Endothelial cell of umbilical vein (primary cell): ENCODE results near the gene LCE6A. TPM values are rescaled to one million over a fixed set of nuclear protein-coding genes. Genes with fewer than 3 reads are reported as not detected.

Experiments
- BruUV-seq: library from RNA; stranded (reverse); fragments of 400-500 nt; replicated peaks from 2 replicates; lab custom pipeline; 2021; lab: Mats Ljungman, UMichigan
- CTCF ChIA-PET: fragments of 300-600, 350-600 bp; sonication (Branson Sonifier 250); formaldehyde crosslinking; loops from one replicate; lab custom pipeline; 2021; ENCODE audit warnings: antibody characterized with exemption, inconsistent platforms; lab: Charles Lee
- POLR2A ChIA-PET: fragments of 300-600, 350-600 bp; sonication (Branson Sonifier 250); formaldehyde crosslinking; loops from one replicate; lab custom pipeline; 2021; ENCODE audit warnings: antibody characterized with exemption, inconsistent platforms; lab: Charles Lee
- DNase-seq: peaks from one replicate; pipeline ENCODE4 v3.0.0-alpha.2; 2011; ENCODE audit warnings: low read depth, low spot score
- FAIRE-seq: peaks from 2 replicates; lab custom pipeline; 2011; peaks lifted over from hg19 to GRCh38; lab: Jason Lieb, UNC
- H2AFZ ChIP-seq: 2 replicates; pipeline ENCODE4 v1.6.0; 2012; ENCODE audit warnings: low read depth, low read length, control low read depth, inconsistent platforms
- H3K27ac ChIP-seq: 2 replicates; pipeline ENCODE4 v1.5.1; 2011; ENCODE audit warnings: low read depth, mild to moderate bottlenecking, control low read depth, low read length, moderate library complexity; ENCODE audit not compliant: insufficient read depth
- H3K27me3 ChIP-seq, 2 experiments: 2 replicates each; pipeline versions ENCODE4 v1.6.0 to v1.6.1; 2011; ENCODE audit warnings: low read length in 2 of 2, mixed read lengths in 1 of 2; ENCODE audit not compliant: control insufficient read depth in 2 of 2, insufficient read depth in 2 of 2
- H3K36me3 ChIP-seq, 2 experiments: 2 replicates in 1 of 2; 3 replicates in 1 of 2; pipeline ENCODE4 v1.5.1; 2011; ENCODE audit warnings: low read length in 2 of 2, mild to moderate bottlenecking in 1 of 2, moderate library complexity in 1 of 2; ENCODE audit not compliant: control insufficient read depth in 2 of 2, insufficient read depth in 2 of 2; ENCODE audit errors: extremely low read depth in 1 of 2
- H3K4me1 ChIP-seq: 3 replicates; pipeline ENCODE4 v1.5.1; 2011; ENCODE audit warnings: mild to moderate bottlenecking, low read length; ENCODE audit not compliant: control insufficient read depth, insufficient read depth; ENCODE audit errors: extremely low read depth
- H3K4me2 ChIP-seq: 2 replicates; pipeline ENCODE4 v1.6.1; 2011; ENCODE audit warnings: low read length, control low read depth, mixed read lengths; ENCODE audit not compliant: insufficient read depth
- H3K4me3 ChIP-seq, 3 experiments: fragments of 200-600 bp in 1 of 3; sonication (generic), shearing (Covaris generic) in 1 of 3; replicated peaks in 1 of 3; 2 replicates each; pipeline ENCODE4 v1.5.1; 2011 to 2016; ENCODE audit warnings: control low read depth in 3 of 3, low read length in 3 of 3, mild to moderate bottlenecking in 2 of 3, inconsistent platforms in 1 of 3, low read depth in 1 of 3, moderate library complexity in 1 of 3; ENCODE audit not compliant: insufficient read depth in 1 of 3
- H3K79me2 ChIP-seq: 2 replicates; pipeline ENCODE4 v1.6.0; 2012; ENCODE audit warnings: low read length, inconsistent platforms; ENCODE audit not compliant: control insufficient read depth, insufficient read depth
- H3K9ac ChIP-seq: replicated peaks from 2 replicates; pipeline ENCODE3; 2011; ENCODE audit warnings: low read length, control low read depth; ENCODE audit not compliant: insufficient read depth; ENCODE audit errors: extremely low read depth
- H3K9me1 ChIP-seq: replicated peaks from 3 replicates; pipeline ENCODE4 v1.6.0; 2011; ENCODE audit warnings: mild to moderate bottlenecking, low read length; ENCODE audit not compliant: control insufficient read depth, insufficient read depth; ENCODE audit errors: extremely low read depth
- H3K9me3 ChIP-seq: replicated peaks from 2 replicates; pipeline ENCODE4 v1.5.1; 2012; ENCODE audit warnings: low read length, inconsistent platforms; ENCODE audit not compliant: control insufficient read depth, insufficient read depth
- H4K20me1 ChIP-seq: replicated peaks from 2 replicates; pipeline ENCODE3; 2011; ENCODE audit warnings: mild to moderate bottlenecking, low read length; ENCODE audit not compliant: control insufficient read depth, insufficient read depth; ENCODE audit errors: extremely low read depth
- CTCF ChIP-seq, 2 donors: IDR thresholded peaks; 1 replicate in 1 of 2; 2 replicates in 1 of 2; pipeline ENCODE4 v1.5.1; 2011; ENCODE audit warnings: low read length in 2 of 2, mild to moderate bottlenecking in 2 of 2, moderate library complexity in 2 of 2, control low read depth in 1 of 2, inconsistent platforms in 1 of 2, low read depth in 1 of 2; ENCODE audit not compliant: insufficient read depth in 1 of 2; ENCODE audit errors: extremely low read depth in 1 of 2
- EZH2 ChIP-seq: IDR thresholded peaks from 2 replicates; pipeline ENCODE4 v1.6.1; 2012; ENCODE audit warnings: borderline replicate concordance, low read depth, mild to moderate bottlenecking, moderate library complexity, low read length, inconsistent platforms; ENCODE audit not compliant: severe bottlenecking
- FOS ChIP-seq: IDR thresholded peaks from 2 replicates; pipeline ENCODE4 v1.6.1; 2011; ENCODE audit warnings: mild to moderate bottlenecking, low read length, moderate library complexity, borderline replicate concordance; ENCODE audit not compliant: insufficient read depth
- GATA2 ChIP-seq: IDR thresholded peaks from 2 replicates; pipeline ENCODE4 v1.7.0; 2011; ENCODE audit warnings: low read depth, mild to moderate bottlenecking, moderate library complexity, mixed read lengths, low read length; ENCODE audit not compliant: insufficient read length, insufficient read depth
- JUN ChIP-seq: IDR thresholded peaks from 2 replicates; pipeline ENCODE4 v1.6.1; 2011; ENCODE audit warnings: borderline replicate concordance, low read depth; ENCODE audit not compliant: insufficient read length, insufficient read depth
- MAX ChIP-seq: IDR thresholded peaks from 2 replicates; pipeline ENCODE4 v1.6.1; 2011; ENCODE audit not compliant: insufficient read depth, insufficient read length
- MYC ChIP-seq: IDR thresholded peaks from one replicate; pipeline ENCODE4 v1.6.1; 2011; ENCODE audit warnings: mild to moderate bottlenecking, low read depth, low read length
- POLR2A ChIP-seq: IDR thresholded peaks from 2 replicates; pipeline ENCODE4 v1.6.1; 2012; ENCODE audit warnings: low read depth, mild to moderate bottlenecking, control low read depth, low read length
- POLR2AphosphoS5 ChIP-seq: IDR thresholded peaks from 2 replicates; pipeline ENCODE4 v1.6.1; 2012; ENCODE audit warnings: low read depth, mild to moderate bottlenecking, control low read depth, low read length, moderate library complexity; ENCODE audit not compliant: insufficient read depth
- dilution Hi-C: fragments of 300-500 bp; cut with MboI; formaldehyde crosslinking; loops from one replicate; pipeline ENCODE4 v1.15.0; 2019; ENCODE audit warnings: low sequenced_read_pairs; ENCODE audit not compliant: extremely low pct_ligation_motif_present
- intact Hi-C: fragments of 100-400 bp; cut with micrococcal nuclease; formaldehyde crosslinking; loops from one replicate; pipeline ENCODE4 v1.10.0; 2022
- polyA plus RNA-seq, 4 experiments: library from polyadenylated mRNA; depleted of rRNA in 3 of 4; stranded (reverse) in 3 of 4; unstranded in 1 of 4; fragments of >200 nt; gene quantifications; 2 replicates each; pipeline versions ENCODE4 v1.2.1 to v1.2.3, GENCODE V29; 2011 to 2012; ENCODE audit warnings: missing spikeins in 1 of 4
- total RNA-seq: library from RNA; stranded (reverse); gene quantifications from 2 replicates; pipeline ENCODE4 v1.2.3, GENCODE V29; 2021

LCE6A gene
- total and polyA plus RNA-seq, 2 donors (not counting 3 experiments of a cell fraction or from before 2014, with no cell fraction given), result not detected

GRCh38 chr1:152871731-152872126 is 29.1 kb downstream of the LCE6A start:
- POLR2A ChIA-PET, result no interaction called here
- DNase-seq (no peak), FAIRE-seq (no peak)
- CTCF ChIA-PET, result interaction anchor here (1.5 to 1.7 kb wide), 2 partner anchors 316 to 359 kb away, joined by 3 to 5 read pairs; no protein-coding TSS in a partner anchor
- Histone ChIP-seq H3K9me3 (no peaks in the 10 kb centered on the region), H2AFZ (no peak overlapping the region), H4K20me1 (no peaks in the 10 kb centered on the region), H3K4me1 (no peaks in the 10 kb centered on the region), H3K79me2 (no peaks in the 10 kb centered on the region), H3K4me3 (no peak overlapping the region), H3K27me3 (no peaks in the 10 kb centered on the region), H3K4me2 (no peak overlapping the region), H3K9me1 (no peaks in the 10 kb centered on the region), H3K36me3 (no peaks in the 10 kb centered on the region), H3K9ac (no peak overlapping the region), H3K27ac (no peak overlapping the region)
- intact Hi-C loops (no loop called here), dilution Hi-C loops (no loop called here)
- BruUV-seq, result no TSS peak
- no peak for TF ChIP-seq GATA2
- TF ChIP-seq JUN, result no peak
- no peak for TF ChIP-seq POLR2AphosphoS5
- no peak for TF ChIP-seq EZH2
- no peak for TF ChIP-seq FOS
- TF ChIP-seq CTCF (IDR thresholded peaks at IDR 0.05; ENCODE audit: extremely low read depth in 1 of 2, insufficient read depth in 1 of 2, low read depth in 1 of 2, low read length in 2 of 2), result no peak
- no peak for TF ChIP-seq POLR2A
- TF ChIP-seq MAX, result no peak
- TF ChIP-seq MYC, result no peak
